HL-60 (cell line): ENCODE data around the gene PGM5.

Source experiments
- DNase-seq, 2 experiments: peaks; one replicate each; pipeline ENCODE4 v3.0.0-alpha.2; 2010 to 2020; ENCODE audit warnings: low read depth in 1 of 2, low spot score in 1 of 2
- H3K27ac ChIP-seq: fragments of 250-450 bp; sonication (Bioruptor Pico); replicated peaks from 2 replicates; pipeline ENCODE4 v1.5.1; 2020; ENCODE audit warnings: mild to moderate bottlenecking, moderate library complexity
- H3K27me3 ChIP-seq: fragments of 250-450 bp; sonication (Bioruptor Pico); 2 replicates; pipeline ENCODE4 v1.5.1; 2021; ENCODE audit warnings: mild to moderate bottlenecking, moderate library complexity; ENCODE audit not compliant: insufficient read depth, poor library complexity, severe bottlenecking
- H3K4me3 ChIP-seq: replicated peaks from 2 replicates; pipeline ENCODE4 v1.5.1; 2011; ENCODE audit warnings: mild to moderate bottlenecking, control low read depth, low read length; ENCODE audit not compliant: insufficient read depth
- CTCF ChIP-seq: IDR thresholded peaks from one replicate; pipeline ENCODE4 v1.5.1; 2011; ENCODE audit warnings: low read length, control low read depth, inconsistent platforms; ENCODE audit not compliant: insufficient read depth
- GABPA ChIP-seq: IDR thresholded peaks from 2 replicates; pipeline ENCODE4 v1.6.1; 2012; ENCODE audit warnings: low read depth
- POLR2AphosphoS5 ChIP-seq: IDR thresholded peaks from 2 replicates; pipeline ENCODE4 v1.6.1; 2012; ENCODE audit warnings: low read depth
- REST ChIP-seq: IDR thresholded peaks from 2 replicates; pipeline ENCODE4 v1.6.1; 2012; ENCODE audit warnings: low read depth; ENCODE audit not compliant: insufficient replicate concordance
- SPI1 ChIP-seq: IDR thresholded peaks from 2 replicates; pipeline ENCODE4 v1.6.1; 2012; ENCODE audit warnings: low read depth, mild to moderate bottlenecking, borderline replicate concordance

Gene PGM5

GRCh38 chr9:68532131-68532530, 175.7 kb downstream of the PGM5 start:
- no peak for DNase-seq
- Histone ChIP-seq H3K27ac (no peak overlapping the region), H3K27me3 (no peaks in the 10 kb centered on the region), H3K4me3 (no peak overlapping the region)
- TF ChIP-seq SPI1 (no peak), POLR2AphosphoS5 (no peak), REST (no peak), GABPA (no peak), CTCF (no peak)

- DNase-seq = no peak
- no peak for TF ChIP-seq SPI1
- no peak for TF ChIP-seq POLR2AphosphoS5
- no peak for TF ChIP-seq GABPA
- H3K27ac ChIP-seq = no peak overlapping the region
Measured at GRCh38 chr9:68533678-68534077, 177.3 kb downstream of the PGM5 start.

GRCh38 chr9:68536876-68537615, 180.6 kb downstream of the PGM5 start:
- H3K27me3 ChIP-seq = no peaks in the 10 kb centered on the region
- TF ChIP-seq POLR2AphosphoS5 (no peak), CTCF (no peak), GABPA (no peak), SPI1 (no peak), REST (no peak)
- DNase-seq = no peak
- no peak overlapping the region for H3K4me3 ChIP-seq
- no peak overlapping the region for H3K27ac ChIP-seq

More at GRCh38 chr9:68533678-68534077, 177.3 kb downstream of the PGM5 start:
- no peaks in the 10 kb centered on the region for H3K27me3 ChIP-seq
- H3K4me3 ChIP-seq = no peak overlapping the region

GRCh38 chr9:68537616-68537880, 181.1 kb downstream of the PGM5 start:
- Histone ChIP-seq H3K27me3 (no peaks in the 10 kb centered on the region), H3K27ac (no peak overlapping the region), H3K4me3 (no peak overlapping the region)
- TF ChIP-seq GABPA = no peak
- no peak for DNase-seq

GRCh38 chr9:68538200-68538599, 181.8 kb downstream of the PGM5 start:
- no peak overlapping the region for H3K4me3 ChIP-seq
- TF ChIP-seq SPI1 (no peak), REST (no peak), GABPA (no peak), POLR2AphosphoS5 (no peak), CTCF (no peak)
- H3K27me3 ChIP-seq = no peaks in the 10 kb centered on the region
- DNase-seq = no peak
- H3K27ac ChIP-seq = no peak overlapping the region
